Left ventricle myocardium inferior (tissue), 1 donor: Measurements from ENCODE around the gene ADAMTS4. TPM values are rescaled to one million over a fixed set of nuclear protein-coding genes. Genes with fewer than 3 reads are reported as not detected.

Experiments used
- DNase-seq: peaks from one replicate; pipeline ENCODE4 v3.0.0-alpha.2; 2020
- H3K27ac ChIP-seq: fragments of 200-600 bp; replicated peaks from 2 replicates; pipeline ENCODE4 v1.8.0; 2021
- H3K27me3 ChIP-seq: fragments of 200-600 bp; 2 replicates; pipeline ENCODE4 v1.8.0; 2021; ENCODE audit warnings: low read depth
- H3K36me3 ChIP-seq: fragments of 200-600 bp; 2 replicates; pipeline ENCODE4 v1.8.0; 2021
- H3K4me1 ChIP-seq: fragments of 200-600 bp; 2 replicates; pipeline ENCODE4 v1.8.0; 2021
- H3K4me3 ChIP-seq: fragments of 200-600 bp; 2 replicates; pipeline ENCODE4 v1.8.0; 2021; ENCODE audit warnings: mild to moderate bottlenecking, moderate library complexity
- H3K9me3 ChIP-seq: fragments of 200-600 bp; replicated peaks from 2 replicates; pipeline ENCODE4 v1.8.0; 2021
- CTCF ChIP-seq: fragments of 200-600 bp; IDR thresholded peaks from 2 replicates; pipeline ENCODE4 v1.8.0; 2021; ENCODE audit warnings: antibody characterized with exemption, mild to moderate bottlenecking, borderline replicate concordance
- intact Hi-C: fragments of 100-400 bp; cut with micrococcal nuclease; formaldehyde crosslinking; loops from one replicate; pipeline ENCODE4 v1.11.0; 2022
- total RNA-seq: library from RNA; stranded (reverse); fragmentation: NEBNext Ultra II Directional; extraction: Animal tissue kit (Norgen Biotek cat#: 25700); gene quantifications from one replicate; pipeline ENCODE4 v1.2.1, GENCODE V29; 2021
- donor health status: DM: no; HTN: yes; CAD: no; lungs with severe emphysema.

The ADAMTS4 gene
- total RNA-seq, 1 donor from 2014 or later: 14.1 TPM

- peaks cover 66% of the 10 kb centered on the region for H3K4me1 ChIP-seq
- H3K27me3 ChIP-seq: no peaks in the 10 kb centered on the region
- intact Hi-C loops: no loop called here
These were observed 36.0 kb downstream of the ADAMTS4 start for GRCh38 chr1:161162806-161163205.

GRCh38 chr1:161162052-161162451 is 36.8 kb downstream of the ADAMTS4 start:
- Histone ChIP-seq H3K9me3 (no peaks in the 10 kb centered on the region), H3K4me1 (peaks cover 58% of the 10 kb centered on the region), H3K27me3 (no peaks in the 10 kb centered on the region), H3K4me3 (no peak overlapping the region), H3K27ac (no peak overlapping the region), H3K36me3 (peaks cover 40% of the 10 kb centered on the region)
- TF ChIP-seq CTCF: no peak
- no peak for DNase-seq
- intact Hi-C loops: no loop called here

More at GRCh38 chr1:161162806-161163205, 36.0 kb downstream of the ADAMTS4 start:
- Histone ChIP-seq H3K27ac (no peak overlapping the region), H3K36me3 (peaks cover 33% of the 10 kb centered on the region), H3K4me3 (no peak overlapping the region), H3K9me3 (no peaks in the 10 kb centered on the region)
- no peak for DNase-seq
- TF ChIP-seq CTCF: no peak

- H3K27ac ChIP-seq: no peak overlapping the region
- no peaks in the 10 kb centered on the region for H3K9me3 ChIP-seq
- DNase-seq: no peak
- no peak overlapping the region for H3K4me3 ChIP-seq
- H3K4me1 ChIP-seq: peaks cover 54% of the 10 kb centered on the region
- peaks cover 44% of the 10 kb centered on the region for H3K36me3 ChIP-seq
- no peaks in the 10 kb centered on the region for H3K27me3 ChIP-seq
- TF ChIP-seq CTCF: no peak
- intact Hi-C loops: no loop called here
These were observed 37.2 kb downstream of the ADAMTS4 start for GRCh38 chr1:161161652-161162051.

- no peak overlapping the region for H3K27ac ChIP-seq
- H3K4me1 ChIP-seq: peaks cover 48% of the 10 kb centered on the region
- H3K9me3 ChIP-seq: no peaks in the 10 kb centered on the region
- intact Hi-C loops: no loop called here
- no peaks in the 10 kb centered on the region for H3K27me3 ChIP-seq
- TF ChIP-seq CTCF: no peak
- H3K4me3 ChIP-seq: peak overlapping the region; percentile 94
- DNase-seq: no peak
- H3K36me3 ChIP-seq: peaks cover 46% of the 10 kb centered on the region
These were observed 38.1 kb downstream of the ADAMTS4 start for GRCh38 chr1:161160671-161161145.

GRCh38 chr1:161159913-161160243 is 39.0 kb downstream of the ADAMTS4 start:
- H3K4me3 ChIP-seq: peak overlapping the region; percentile 94
- DNase-seq: no peak
- peaks cover 45% of the 10 kb centered on the region for H3K4me1 ChIP-seq
- no peak for TF ChIP-seq CTCF
- H3K27ac ChIP-seq: peak overlapping the region; percentile 95
- H3K36me3 ChIP-seq: peaks cover 46% of the 10 kb centered on the region
- intact Hi-C loops: no loop called here
- H3K9me3 ChIP-seq: no peaks in the 10 kb centered on the region
- no peaks in the 10 kb centered on the region for H3K27me3 ChIP-seq
